HFF-Myc (cell line): ENCODE results near the gene PHF10.

Experiments
- DNase-seq: peaks from one replicate; pipeline ENCODE4 v3.0.0-alpha.2; 2011; ENCODE audit warnings: low read depth; ENCODE audit errors: extremely low read depth
- H3K4me3 ChIP-seq: replicated peaks from 2 replicates; pipeline ENCODE4 v1.5.1; 2011; ENCODE audit warnings: low read depth, mild to moderate bottlenecking, control low read depth, low read length
- TF ChIP-seq, protein P1 (sequence below): IDR thresholded peaks from 2 replicates; pipeline ENCODE4 v1.5.1; 2012; ENCODE audit warnings: mild to moderate bottlenecking, low read depth, low read length, control low read depth; ENCODE audit errors: missing control alignments

Gene PHF10

DNA sequence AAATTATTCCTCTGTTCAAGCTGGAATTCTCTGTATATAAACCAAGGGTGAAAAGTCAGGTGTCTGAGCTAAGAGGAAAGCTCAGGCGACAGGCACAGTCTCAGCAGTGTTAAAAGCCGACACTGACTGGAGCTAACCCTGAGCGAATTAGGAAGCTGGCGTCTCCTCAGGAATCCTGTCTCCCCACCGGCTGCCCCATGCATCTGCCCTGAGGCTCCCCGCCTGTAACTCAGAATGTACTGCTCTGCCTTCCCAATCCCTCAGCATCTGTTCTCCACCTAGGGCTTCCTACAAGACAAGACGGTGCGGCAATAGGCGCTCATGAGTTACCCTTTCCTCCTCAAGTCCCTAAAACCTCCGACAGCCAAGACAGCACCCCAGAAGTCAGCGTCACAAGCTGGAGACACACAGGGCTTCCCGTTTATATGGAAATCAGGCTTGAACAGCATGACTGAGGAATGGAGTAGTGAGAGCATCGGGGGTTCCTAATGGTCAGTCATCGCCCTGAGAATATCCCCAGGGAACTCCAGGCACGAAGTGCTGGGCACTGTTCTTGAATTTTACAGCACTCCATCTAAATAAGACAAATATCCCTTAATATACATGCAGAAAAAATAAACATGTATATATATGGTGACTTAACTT is 56.0 kb downstream of the PHF10 start:
- no peak for DNase-seq
- TF ChIP-seq, protein P1, sequence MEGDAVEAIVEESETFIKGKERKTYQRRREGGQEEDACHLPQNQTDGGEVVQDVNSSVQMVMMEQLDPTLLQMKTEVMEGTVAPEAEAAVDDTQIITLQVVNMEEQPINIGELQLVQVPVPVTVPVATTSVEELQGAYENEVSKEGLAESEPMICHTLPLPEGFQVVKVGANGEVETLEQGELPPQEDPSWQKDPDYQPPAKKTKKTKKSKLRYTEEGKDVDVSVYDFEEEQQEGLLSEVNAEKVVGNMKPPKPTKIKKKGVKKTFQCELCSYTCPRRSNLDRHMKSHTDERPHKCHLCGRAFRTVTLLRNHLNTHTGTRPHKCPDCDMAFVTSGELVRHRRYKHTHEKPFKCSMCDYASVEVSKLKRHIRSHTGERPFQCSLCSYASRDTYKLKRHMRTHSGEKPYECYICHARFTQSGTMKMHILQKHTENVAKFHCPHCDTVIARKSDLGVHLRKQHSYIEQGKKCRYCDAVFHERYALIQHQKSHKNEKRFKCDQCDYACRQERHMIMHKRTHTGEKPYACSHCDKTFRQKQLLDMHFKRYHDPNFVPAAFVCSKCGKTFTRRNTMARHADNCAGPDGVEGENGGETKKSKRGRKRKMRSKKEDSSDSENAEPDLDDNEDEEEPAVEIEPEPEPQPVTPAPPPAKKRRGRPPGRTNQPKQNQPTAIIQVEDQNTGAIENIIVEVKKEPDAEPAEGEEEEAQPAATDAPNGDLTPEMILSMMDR, result no peak
- no peak overlapping the region for H3K4me3 ChIP-seq

DNA sequence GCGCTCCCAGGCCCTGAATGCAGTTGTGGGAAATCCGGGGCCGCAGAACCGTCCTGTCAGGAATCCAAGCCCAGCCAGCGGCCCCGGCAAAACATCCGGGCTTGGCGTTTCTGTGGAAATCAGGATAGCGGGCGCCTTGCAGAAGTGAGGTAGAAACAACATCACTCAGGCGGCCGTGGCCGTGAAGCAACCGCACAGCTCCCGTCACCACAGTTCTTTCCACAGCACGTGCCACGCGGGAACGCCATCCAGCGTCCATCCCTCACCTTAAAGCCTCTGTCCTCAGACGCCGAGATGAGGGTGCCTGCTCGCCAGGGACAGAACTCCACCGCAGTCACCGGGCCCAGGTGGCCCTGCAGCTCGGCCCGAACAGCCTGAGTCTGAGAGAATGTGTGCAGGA is 56.6 kb downstream of the PHF10 start:
- TF ChIP-seq, protein P1, result no peak
- H3K4me3 ChIP-seq, result no peak overlapping the region
- no peak for DNase-seq

GRCh38 chr6:169666441-169666840 is 57.9 kb downstream of the PHF10 start:
- no peak for DNase-seq
- TF ChIP-seq, protein P1, result no peak
- no peak overlapping the region for H3K4me3 ChIP-seq

DNA sequence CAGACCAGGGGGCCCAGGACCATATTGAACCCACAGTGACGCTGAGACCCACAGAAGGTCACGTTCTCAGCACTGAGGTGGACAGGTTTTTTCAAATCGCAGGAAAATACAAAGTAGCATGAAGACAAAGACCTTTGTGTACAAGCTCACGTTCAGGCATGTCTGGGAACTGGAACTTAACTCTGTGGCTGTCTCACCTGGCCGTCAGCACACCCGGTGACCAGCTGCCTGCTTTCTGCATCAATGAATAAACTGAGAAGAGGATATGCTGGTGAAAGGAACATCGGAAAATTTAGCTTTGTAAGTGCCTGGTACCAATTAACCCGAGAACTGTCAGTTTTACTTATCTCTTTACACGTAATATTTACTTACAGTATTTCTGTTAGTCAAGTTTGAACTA is 59.0 kb downstream of the PHF10 start:
- no peak for DNase-seq
- H3K4me3 ChIP-seq, result no peak overlapping the region
- TF ChIP-seq, protein P1, result no peak

DNA sequence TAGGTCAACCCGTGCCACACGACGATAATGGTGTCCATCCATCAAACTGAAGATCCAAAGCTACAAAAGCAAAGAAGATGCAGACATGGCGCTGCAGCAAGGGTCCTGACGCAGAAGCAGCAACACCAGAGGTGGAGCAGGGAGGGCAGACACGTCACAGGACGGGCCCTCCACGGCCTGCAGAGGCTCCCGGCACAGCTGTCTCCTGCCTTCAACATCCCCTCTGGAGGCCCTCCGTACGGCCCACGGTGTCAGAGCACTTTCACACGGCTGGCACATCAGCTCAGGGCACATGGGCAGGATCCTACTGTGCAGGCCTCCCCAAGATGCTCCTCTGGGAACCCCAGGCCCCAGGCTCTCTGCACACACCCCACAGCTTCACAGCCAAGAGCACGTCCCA is 60.1 kb downstream of the PHF10 start:
- H3K4me3 ChIP-seq, result no peak overlapping the region
- DNase-seq, result no peak
- TF ChIP-seq, protein P1, result no peak

GRCh38 chr6:169663468-169663867 is 60.8 kb downstream of the PHF10 start:
- no peak for DNase-seq
- TF ChIP-seq, protein P1, result no peak
- no peak overlapping the region for H3K4me3 ChIP-seq

- TF ChIP-seq, protein P1, result no peak
- DNase-seq, result no peak
- no peak overlapping the region for H3K4me3 ChIP-seq
Observed at GRCh38 chr6:169661391-169661756, 62.9 kb downstream of the PHF10 start.
